ENCODE measurements around the gene TGFBR3.

DNA sequence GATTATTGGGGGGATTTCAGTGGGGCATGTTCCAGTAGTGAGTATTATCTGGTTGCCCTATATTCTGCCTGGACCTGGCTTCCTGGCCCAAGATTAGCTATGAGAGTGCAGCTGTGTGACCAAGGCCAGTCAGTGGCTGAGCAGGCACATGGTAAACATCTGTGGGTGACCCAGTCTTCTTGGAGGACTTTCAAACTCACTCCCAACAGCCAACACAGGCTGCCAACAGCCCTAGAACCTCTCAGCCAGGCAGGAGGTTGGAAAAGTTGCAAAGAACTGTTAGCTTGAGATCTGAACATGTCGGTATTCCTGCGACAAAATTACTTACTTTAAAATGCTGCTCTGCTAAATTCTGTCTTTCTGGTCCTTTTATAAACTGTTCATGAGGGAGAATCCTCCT, 192.4 kb downstream of the TGFBR3 start:
- TF ChIP-seq POLR2A (IDR thresholded peaks at IDR 0.05; ENCODE audit: low read length) (no peak), GATA1 (IDR thresholded peaks at IDR 0.05; ENCODE audit: low read depth, low read length) (no peak)

Measured in erythroblast (primary cell).